ENCODE data around the gene CD93. TPM values are rescaled to one million over a fixed set of nuclear protein-coding genes. Genes with fewer than 3 reads are reported as not detected.

The CD93 gene
- total RNA-seq, 6 experiments from 2014 or later, result not detected

- no peaks in the 10 kb centered on the region for H3K4me1 Mint-ChIP-seq (ENCODE audit: low read depth)
- peaks cover 50% of the 10 kb centered on the region for H3K27me3 Mint-ChIP-seq (ENCODE audit: insufficient read depth)
- DNase-seq, result no peak
- no peak overlapping the region for H3K4me3 Mint-ChIP-seq
- TF ChIP-seq, protein P1, sequence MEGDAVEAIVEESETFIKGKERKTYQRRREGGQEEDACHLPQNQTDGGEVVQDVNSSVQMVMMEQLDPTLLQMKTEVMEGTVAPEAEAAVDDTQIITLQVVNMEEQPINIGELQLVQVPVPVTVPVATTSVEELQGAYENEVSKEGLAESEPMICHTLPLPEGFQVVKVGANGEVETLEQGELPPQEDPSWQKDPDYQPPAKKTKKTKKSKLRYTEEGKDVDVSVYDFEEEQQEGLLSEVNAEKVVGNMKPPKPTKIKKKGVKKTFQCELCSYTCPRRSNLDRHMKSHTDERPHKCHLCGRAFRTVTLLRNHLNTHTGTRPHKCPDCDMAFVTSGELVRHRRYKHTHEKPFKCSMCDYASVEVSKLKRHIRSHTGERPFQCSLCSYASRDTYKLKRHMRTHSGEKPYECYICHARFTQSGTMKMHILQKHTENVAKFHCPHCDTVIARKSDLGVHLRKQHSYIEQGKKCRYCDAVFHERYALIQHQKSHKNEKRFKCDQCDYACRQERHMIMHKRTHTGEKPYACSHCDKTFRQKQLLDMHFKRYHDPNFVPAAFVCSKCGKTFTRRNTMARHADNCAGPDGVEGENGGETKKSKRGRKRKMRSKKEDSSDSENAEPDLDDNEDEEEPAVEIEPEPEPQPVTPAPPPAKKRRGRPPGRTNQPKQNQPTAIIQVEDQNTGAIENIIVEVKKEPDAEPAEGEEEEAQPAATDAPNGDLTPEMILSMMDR (IDR thresholded peaks at IDR 0.05), result no peak
- H3K36me3 Mint-ChIP-seq (ENCODE audit: low read depth), result no peaks in the 10 kb centered on the region
- H3K27ac Mint-ChIP-seq, result no peak overlapping the region
- no peaks in the 10 kb centered on the region for H3K9me3 Mint-ChIP-seq
These were observed 22.7 kb upstream of the CD93 start for GRCh38 chr20:23108871-23109270.

DNA sequence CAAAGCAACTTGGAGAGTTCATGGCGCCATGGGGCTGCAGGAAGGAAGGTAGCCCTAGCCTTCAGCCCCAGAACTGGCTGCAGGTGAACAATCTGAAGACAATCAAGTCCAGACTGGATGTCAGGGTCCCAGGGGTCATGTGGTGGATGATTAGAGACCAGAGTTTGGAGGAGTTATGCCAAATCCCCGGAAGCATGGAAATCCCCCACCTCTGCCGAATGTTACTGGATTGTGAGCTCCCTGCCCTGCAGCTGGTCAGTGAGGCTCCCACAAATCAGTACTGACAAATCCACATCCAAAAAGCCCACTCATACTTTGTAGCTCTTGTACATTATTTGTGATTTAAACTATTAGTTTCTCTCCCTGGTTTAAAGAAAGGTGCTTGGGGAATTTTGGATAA lies 21.3 kb upstream of the CD93 start:
- Mint-ChIP-seq H3K36me3 (ENCODE audit: low read depth) (no peaks in the 10 kb centered on the region), H3K9me3 (no peaks in the 10 kb centered on the region), H3K27ac (no peak overlapping the region), H3K27me3 (ENCODE audit: insufficient read depth) (peaks cover 45% of the 10 kb centered on the region), H3K4me1 (ENCODE audit: low read depth) (no peaks in the 10 kb centered on the region; the same call in 1 of the 2 replicates), H3K4me3 (no peak overlapping the region)
- DNase-seq, result no peak
- TF ChIP-seq, protein P1 (IDR thresholded peaks at IDR 0.05), result no peak

- no peaks in the 10 kb centered on the region for H3K36me3 Mint-ChIP-seq (ENCODE audit: low read depth)
- no peaks in the 10 kb centered on the region for H3K9me3 Mint-ChIP-seq
- no peaks in the 10 kb centered on the region; the same call in 1 of the 2 replicates for H3K4me1 Mint-ChIP-seq (ENCODE audit: low read depth)
- peaks cover 37% of the 10 kb centered on the region for H3K27me3 Mint-ChIP-seq (ENCODE audit: insufficient read depth)
- DNase-seq, result no peak
- H3K27ac Mint-ChIP-seq, result no peak overlapping the region
- no peak overlapping the region for H3K4me3 Mint-ChIP-seq
- TF ChIP-seq, protein P1 (IDR thresholded peaks at IDR 0.05), result no peak; the same call in 1 of the 2 replicates
These were observed 20.2 kb upstream of the CD93 start for GRCh38 chr20:23106271-23106851.

DNA sequence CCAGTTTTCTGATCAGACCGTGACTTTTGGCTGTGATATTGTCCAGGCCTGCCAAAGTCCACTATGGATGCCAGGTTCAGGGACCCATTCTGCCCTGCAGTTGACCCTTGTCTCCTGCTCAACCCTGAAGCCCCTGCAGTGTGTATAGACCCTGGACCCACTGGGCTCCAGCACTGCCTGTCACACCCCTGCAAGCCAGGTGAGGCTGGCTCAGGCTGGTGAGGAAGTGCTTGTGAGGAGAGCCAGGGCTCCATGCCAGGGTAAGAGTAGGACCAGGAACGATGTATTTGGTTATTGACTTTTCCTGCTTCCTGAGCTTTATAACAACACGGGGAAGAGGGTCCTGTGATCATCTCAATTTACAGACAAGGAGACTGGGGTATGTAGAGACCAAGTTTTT lies 19.1 kb upstream of the CD93 start:
- no peaks in the 10 kb centered on the region; the same call in 1 of the 2 replicates for H3K4me1 Mint-ChIP-seq (ENCODE audit: low read depth)
- H3K36me3 Mint-ChIP-seq (ENCODE audit: low read depth), result no peaks in the 10 kb centered on the region
- H3K27ac Mint-ChIP-seq, result no peak overlapping the region
- H3K4me3 Mint-ChIP-seq, result no peak overlapping the region
- H3K27me3 Mint-ChIP-seq (ENCODE audit: insufficient read depth), result peaks cover 28% of the 10 kb centered on the region
- H3K9me3 Mint-ChIP-seq, result no peaks in the 10 kb centered on the region
- DNase-seq, result no peak
- TF ChIP-seq, protein P1 (IDR thresholded peaks at IDR 0.05), result no peak

DNA sequence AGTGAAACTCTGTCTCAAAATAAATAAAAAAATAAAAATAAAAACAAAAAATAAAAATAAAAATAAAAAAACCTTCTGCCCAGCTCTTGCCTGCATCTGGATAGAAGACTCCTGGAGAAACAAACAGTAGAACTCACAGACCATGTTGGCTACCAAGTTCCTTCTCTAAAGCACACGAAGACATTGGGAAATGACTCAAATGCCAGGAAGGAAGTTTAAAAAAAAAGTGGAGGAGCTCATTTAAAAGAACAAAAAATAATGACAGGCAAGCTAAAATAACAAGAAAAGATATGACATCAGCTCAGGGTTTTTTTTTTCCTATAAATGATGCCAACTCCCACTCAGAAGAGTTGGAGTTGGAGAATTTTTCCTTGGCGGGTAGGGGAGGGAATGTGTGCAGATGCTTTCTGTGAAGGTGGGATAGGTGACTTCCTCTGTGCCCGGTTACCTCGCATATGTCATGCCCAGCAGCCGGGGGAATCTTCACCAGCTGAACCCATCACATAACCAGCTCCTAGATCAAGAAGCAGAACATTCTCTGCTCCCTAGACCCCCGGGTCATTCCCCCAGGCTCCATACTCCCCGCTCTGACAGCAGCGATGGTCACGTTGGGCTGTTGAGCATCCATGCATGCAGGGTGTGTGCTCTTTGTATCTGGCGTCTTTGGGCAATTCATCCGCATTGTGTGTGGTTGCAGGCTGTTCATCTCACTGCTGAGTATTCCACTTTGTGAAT lies 17.3 kb upstream of the CD93 start:
- DNase-seq, result no peak

More for the DNA sequence above, 17.3 kb upstream of the CD93 start:
- H3K27ac Mint-ChIP-seq, result no peak overlapping the region
- H3K4me1 Mint-ChIP-seq (ENCODE audit: low read depth), result no peaks in the 10 kb centered on the region; the same call in 1 of the 2 replicates
- H3K36me3 Mint-ChIP-seq (ENCODE audit: low read depth), result no peaks in the 10 kb centered on the region
- no peak overlapping the region for H3K4me3 Mint-ChIP-seq
- TF ChIP-seq, protein P1 (IDR thresholded peaks at IDR 0.05), result no peak
- peaks cover 22% of the 10 kb centered on the region for H3K27me3 Mint-ChIP-seq (ENCODE audit: insufficient read depth)
- no peaks in the 10 kb centered on the region for H3K9me3 Mint-ChIP-seq

Measured in HFFc6 (cell line).